ENCODE results near the gene CD81. TPM values are rescaled to one million over a fixed set of nuclear protein-coding genes. Genes with fewer than 3 reads are reported as not detected.

CD81 gene
- total and polyA plus RNA-seq, 10 of the 15 experiments (the other 5 are each of a cell fraction or from before 2014, with no cell fraction given) = 2.0 to 145 (median 57.2) TPM

DNA sequence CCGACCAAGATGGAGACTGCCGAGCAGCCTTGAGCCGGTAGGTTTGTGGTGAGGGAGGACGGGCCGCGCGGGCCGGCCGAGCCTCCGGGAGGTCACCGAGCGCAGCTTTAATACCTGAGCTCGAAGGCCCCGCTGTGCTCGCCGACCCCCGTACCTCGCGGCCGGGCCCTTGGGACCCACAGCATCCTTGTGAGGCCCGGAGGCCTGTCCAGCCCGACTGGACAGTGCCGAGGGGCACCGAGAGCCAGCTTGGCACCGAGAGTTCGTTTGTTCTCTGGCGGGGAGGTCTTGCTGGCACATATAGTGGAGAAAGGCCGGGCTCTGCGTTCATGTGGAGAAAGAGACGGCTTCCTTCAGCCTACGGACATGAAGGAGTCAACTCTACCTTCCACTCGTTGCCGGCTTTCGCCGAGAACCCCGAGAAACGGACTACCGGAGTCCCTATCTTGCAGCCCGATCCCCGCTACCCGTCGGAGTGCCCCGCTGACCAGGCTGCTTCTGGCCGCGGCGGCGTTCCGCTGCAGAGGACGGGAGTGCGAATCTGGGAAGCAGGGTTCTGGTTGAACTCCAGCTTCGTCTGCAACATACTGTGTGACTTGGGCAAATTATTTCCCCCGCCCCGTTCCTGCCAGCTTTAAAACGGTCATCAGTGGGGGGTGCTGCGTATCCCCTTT lies 23.8 kb downstream of the CD81 start (continued):
- TF ChIP-seq MEF2B (IDR thresholded peaks at IDR 0.05; ENCODE audit: partially characterized antibody, poor library complexity, severe bottlenecking) (no peak), SMARCA5 (IDR thresholded peaks at IDR 0.05) (no peak), CTCF (IDR thresholded peaks at IDR 0.05 in 2 of 3, conservative IDR thresholded peaks at IDR 0.05 in 1 of 3; ENCODE audit: control insufficient read depth in 2 of 3, extremely low read depth in 1 of 3, insufficient read depth in 1 of 3, low read depth in 3 of 3, low read length in 3 of 3) (no peak)

- H3K27me3 ChIP-seq (replicated peaks in 1 of 2; ENCODE audit: control insufficient read depth in 2 of 2, insufficient read depth in 2 of 2, low read length in 1 of 2) = no peaks in the 10 kb centered on the region
- in situ Hi-C loops (cut with MboI) (no loop called here), intact Hi-C loops (cut with micrococcal nuclease; ENCODE audit: unreplicated experiment) (loop anchor here (5.0 kb wide), 1 partner anchor 549 kb away; the partner anchor contains the start of gene LSP1)
- ChIA-PET SMC1A (ENCODE audit: uncharacterized antibody, unreplicated experiment) (interaction anchor here (0.6 to 2.1 kb wide), 2 partner anchors 14 to 97 kb away, joined by 3 to 12 read pairs; no protein-coding TSS in a partner anchor), POLR2A (interaction anchor here (0.6 to 3.4 kb wide), 4 partner anchors 14 to 1479 kb away, joined by 4 to 33 read pairs (median 8); partner anchors contain the start of gene CD81), CTCF (interaction anchor here (1.8 to 5.1 kb wide), 2 partner anchors 97 to 130 kb away, joined by 7 to 37 read pairs; no protein-coding TSS in a partner anchor), RAD21 (ENCODE audit: unreplicated experiment) (interaction anchor here (1.3 to 3.1 kb wide), 2 partner anchors 14 to 19 kb away, joined by 6 to 15 read pairs; no protein-coding TSS in a partner anchor)
- TF ChIP-seq NFYB (IDR thresholded peaks at IDR 0.05; ENCODE audit: insufficient read depth, low read depth, low read length) = no peak
- TF ChIP-seq CTCF (IDR thresholded peaks at IDR 0.05 in 2 of 3, conservative IDR thresholded peaks at IDR 0.05 in 1 of 3; ENCODE audit: control insufficient read depth in 2 of 3, extremely low read depth in 1 of 3, insufficient read depth in 1 of 3, low read depth in 3 of 3, low read length in 3 of 3) = 0 out of 6 replicates have a peak, but pooled peaks of 1 of the 3 experiments have one; percentile 8
- H3K9ac ChIP-seq (ENCODE audit: control insufficient read depth, insufficient read depth, low read length) = peak overlapping the region; percentile 81
- no peaks in the 10 kb centered on the region for H3K9me3 ChIP-seq (replicated peaks; ENCODE audit: control insufficient read depth, insufficient read depth, low read length)
- H3K79me2 ChIP-seq (ENCODE audit: control insufficient read depth, insufficient read depth, low read length) = peaks cover 24% of the 10 kb centered on the region
- no TSS peak for BruUV-seq (replicated peaks)
- FAIRE-seq (no peak), ATAC-seq (no peak), DNase-seq (ENCODE audit: low read depth, low spot score) (no peak)
- no peak overlapping the region for H2AFZ ChIP-seq (ENCODE audit: control insufficient read depth, low read depth, low read length)
- H3K27ac ChIP-seq (ENCODE audit: control insufficient read depth, insufficient read depth) = peak overlapping the region; percentile 28
- peak overlapping the region; percentile 92 for H3K4me3 ChIP-seq
- no peaks in the 10 kb centered on the region for H4K20me1 ChIP-seq (ENCODE audit: control insufficient read depth, insufficient read depth)
- H3K4me1 ChIP-seq (ENCODE audit: control insufficient read depth, insufficient read depth, low read length) = peaks cover 10% of the 10 kb centered on the region
- H3K4me2 ChIP-seq (ENCODE audit: control insufficient read depth, insufficient read depth) = peak overlapping the region; percentile 93
- 45% methylated on average over 12 of the region's 12 CpGs for WGBS (ENCODE audit: insufficient coverage, insufficient replicate concordance, low lambda C conversion rate, missing lambda C conversion rate)
- H3K36me3 ChIP-seq (ENCODE audit: control insufficient read depth in 2 of 2, insufficient read depth in 2 of 2, low read length in 1 of 2) = peaks cover 5 to 8% of the 10 kb centered on the region in 2 experiments; a peak in 3 of 4 replicates
Measured at GRCh38 chr11:2401436-2401984, 24.4 kb downstream of the CD81 start.

Measured in GM12878 (cell line).